Skeletal muscle tissue (tissue), 3 donors: Measurements from ENCODE around the gene LASP1NB.
A peak's percentile ranks its signal among the peaks of the same experiment; 100 is the strongest.
"Not testable (repeated sequence)": the region's sequence is repeated elsewhere in the genome, so short reads cannot be mapped to it uniquely, and the experiment has no call there.

Source experiments
- H3K27ac ChIP-seq: one replicate; pipeline ENCODE4 v1.7.0; 2013; ENCODE audit warnings: mild to moderate bottlenecking, low read depth, low read length, inconsistent platforms
- H3K27me3 ChIP-seq, 3 donors: one replicate each; pipeline ENCODE4 v1.7.0; 2013; ENCODE audit warnings: low read length in 3 of 3; ENCODE audit not compliant: control insufficient read depth in 3 of 3, insufficient read depth in 3 of 3
- H3K36me3 ChIP-seq, 3 donors: one replicate each; pipeline ENCODE4 v1.7.0; 2013; ENCODE audit warnings: low read length in 3 of 3; ENCODE audit not compliant: control insufficient read depth in 3 of 3, insufficient read depth in 3 of 3
- H3K4me1 ChIP-seq, 3 donors: one replicate each; pipeline ENCODE4 v1.7.0; 2013; ENCODE audit warnings: low read length in 3 of 3, mild to moderate bottlenecking in 3 of 3; ENCODE audit not compliant: control insufficient read depth in 3 of 3, insufficient read depth in 3 of 3
- H3K4me3 ChIP-seq, 3 donors: one replicate each; pipeline ENCODE4 v1.7.0; 2013; ENCODE audit warnings: low read length in 3 of 3
- H3K9ac ChIP-seq, 3 donors: one replicate each; pipeline ENCODE4 v1.7.0; 2013; ENCODE audit warnings: low read length in 3 of 3, mild to moderate bottlenecking in 3 of 3, moderate library complexity in 2 of 3, low read depth in 1 of 3
- H3K9me3 ChIP-seq, 3 donors: one replicate each; pipeline ENCODE4 v1.7.0; 2013; ENCODE audit warnings: low read length in 3 of 3; ENCODE audit not compliant: control insufficient read depth in 3 of 3
- donor health status: Osteomylitis.

LASP1NB gene

GRCh38 chr17:38905375-38905774, 20.0 kb upstream of the LASP1NB start:
- peaks cover 35 to 43% (median 39%) of the 10 kb centered on the region in 3 donors for H3K4me1 ChIP-seq
- H3K9me3 ChIP-seq: no peaks in the 10 kb centered on the region
- peaks cover 2 to 6% (median 4%) of the 10 kb centered on the region in 3 donors for H3K36me3 ChIP-seq
- no peak overlapping the region for H3K9ac ChIP-seq
- no peaks in the 10 kb centered on the region for H3K27me3 ChIP-seq
- no peak overlapping the region for H3K4me3 ChIP-seq
- no peak overlapping the region for H3K27ac ChIP-seq

DNA sequence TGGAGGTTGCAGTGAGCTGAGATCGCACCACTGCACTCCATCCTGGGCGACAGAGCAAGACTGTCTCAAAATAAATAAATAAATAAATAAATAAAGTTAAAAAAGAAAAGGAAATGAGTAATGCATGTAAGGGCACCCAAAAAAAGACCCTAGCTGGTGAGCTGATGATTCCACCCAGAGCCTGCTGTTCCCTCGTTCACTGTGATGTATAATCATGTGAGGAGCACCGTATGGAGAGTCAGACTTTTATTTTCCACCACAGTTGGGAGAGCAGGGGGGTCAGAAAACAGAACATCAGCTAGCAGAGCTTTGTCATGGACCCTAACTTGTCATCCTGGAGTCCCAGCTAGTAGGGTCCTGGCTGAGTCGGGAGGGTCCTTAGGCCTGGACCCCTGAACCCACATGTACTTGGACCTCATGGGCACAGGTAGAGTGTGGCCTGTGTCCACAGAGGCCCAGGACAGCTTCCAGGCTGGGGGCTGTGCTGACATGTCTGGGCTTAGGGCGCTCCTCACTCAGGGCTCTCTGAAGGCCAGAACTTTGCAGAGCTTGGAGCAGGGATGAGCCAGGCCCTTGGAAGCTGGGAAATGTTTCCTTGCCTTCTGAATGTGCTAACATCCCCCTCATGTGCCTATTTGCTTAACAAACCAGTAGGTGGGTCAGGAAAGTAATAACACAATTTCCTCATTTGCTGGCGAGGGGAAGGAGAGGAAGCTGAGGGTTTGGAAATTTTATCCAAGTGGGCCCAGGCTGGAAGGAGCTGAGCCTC, 18.8 kb upstream of the LASP1NB start:
- no peak overlapping the region for H3K27ac ChIP-seq
- peak overlapping the region in 1 of 3 donors; percentile 1 for H3K9ac ChIP-seq
- H3K9me3 ChIP-seq: no peaks in the 10 kb centered on the region
- peaks cover 2 to 9% (median 5%) of the 10 kb centered on the region in 3 donors for H3K36me3 ChIP-seq
- no peak overlapping the region for H3K4me3 ChIP-seq
- H3K27me3 ChIP-seq: no peaks in the 10 kb centered on the region
- H3K4me1 ChIP-seq: peaks cover 23 to 40% (median 33%) of the 10 kb centered on the region in 3 donors

- peaks cover 2 to 11% (median 5%) of the 10 kb centered on the region in 3 donors for H3K36me3 ChIP-seq
- peak overlapping the region; percentile 51 for H3K27ac ChIP-seq
- no peaks in the 10 kb centered on the region for H3K9me3 ChIP-seq
- peaks cover 30 to 46% (median 42%) of the 10 kb centered on the region in 3 donors for H3K4me1 ChIP-seq
- H3K27me3 ChIP-seq: no peaks in the 10 kb centered on the region
- no peak overlapping the region for H3K4me3 ChIP-seq
- H3K9ac ChIP-seq: peak overlapping the region in 2 of 3 donors; percentile 25 to 38
Measured at GRCh38 chr17:38907930-38908675, 17.3 kb upstream of the LASP1NB start.

- H3K9ac ChIP-seq: peak overlapping the region in 1 of 3 donors; percentile 25
- H3K27me3 ChIP-seq: no peaks in the 10 kb centered on the region
- H3K27ac ChIP-seq: peak overlapping the region; percentile 51
- no peaks in the 10 kb centered on the region for H3K9me3 ChIP-seq
- peaks cover 2 to 11% (median 5%) of the 10 kb centered on the region in 3 donors for H3K36me3 ChIP-seq
- H3K4me3 ChIP-seq: no peak overlapping the region
- H3K4me1 ChIP-seq: peaks cover 33 to 49% (median 42%) of the 10 kb centered on the region in 3 donors
Measured at GRCh38 chr17:38908676-38909181, 16.7 kb upstream of the LASP1NB start.

GRCh38 chr17:38910325-38910724, 15.1 kb upstream of the LASP1NB start:
- Histone ChIP-seq H3K36me3 (peaks cover 12 to 22% (median 19%) of the 10 kb centered on the region in 3 donors), H3K27me3 (no peaks in the 10 kb centered on the region), H3K4me3 (no peak overlapping the region), H3K9me3 (no peaks in the 10 kb centered on the region), H3K27ac (no peak overlapping the region), H3K9ac (no peak overlapping the region), H3K4me1 (peaks cover 33 to 54% (median 42%) of the 10 kb centered on the region in 3 donors)

DNA sequence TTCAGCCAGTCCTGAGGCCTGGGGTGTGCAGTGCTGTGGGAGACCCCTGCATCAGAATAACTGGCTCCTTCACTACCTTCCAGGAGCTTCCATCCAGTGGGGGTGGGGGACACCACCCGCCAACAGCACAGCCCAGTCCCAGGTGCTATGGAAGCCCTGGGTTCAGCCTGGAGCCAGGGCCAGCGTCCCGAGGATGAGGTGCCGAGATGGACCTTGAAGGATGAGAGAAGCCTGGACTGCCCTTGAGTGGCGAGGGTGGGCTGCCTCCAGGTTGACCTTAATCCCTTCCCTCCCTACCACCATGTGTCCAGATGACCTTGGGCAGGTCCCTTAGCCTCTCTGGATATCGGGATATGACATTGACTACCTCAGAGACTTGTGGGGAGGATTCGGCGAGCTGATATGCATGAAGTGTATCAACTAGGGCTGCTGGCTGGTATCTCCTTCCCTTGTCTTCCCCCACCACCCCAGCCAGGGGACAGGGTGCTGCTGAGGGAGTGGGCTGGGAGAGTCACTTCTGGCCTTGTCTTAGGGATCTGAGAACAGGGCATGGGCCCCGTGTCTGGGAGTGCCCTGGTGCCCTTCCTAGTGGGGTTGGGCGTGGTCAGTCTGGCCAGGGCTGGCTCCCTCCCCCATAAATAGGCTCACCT, 14.2 kb upstream of the LASP1NB start:
- Histone ChIP-seq H3K36me3 (peaks cover 17 to 27% (median 27%) of the 10 kb centered on the region in 3 donors), H3K4me1 (peaks cover 33 to 51% (median 42%) of the 10 kb centered on the region in 3 donors), H3K27ac (no peak overlapping the region)

DNA sequence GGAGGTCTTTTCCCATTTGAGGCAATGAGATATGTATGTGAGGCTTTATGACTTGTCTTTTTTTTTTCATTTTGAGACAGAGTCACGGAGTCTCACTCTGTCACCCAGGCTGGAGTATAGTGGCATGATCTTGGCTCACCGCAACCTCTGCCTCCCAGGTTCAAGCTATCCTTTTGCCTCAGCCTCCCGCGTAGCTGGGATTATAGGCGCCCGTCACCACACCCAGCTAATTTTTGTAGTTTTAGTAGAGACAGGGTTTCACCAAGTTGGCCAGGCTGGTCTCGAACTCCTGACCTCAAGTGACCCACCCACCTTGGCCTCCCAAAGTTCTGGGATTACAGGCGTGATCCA, 13.7 kb upstream of the LASP1NB start:
- H3K27me3 ChIP-seq, H3K27ac ChIP-seq, H3K9ac ChIP-seq, H3K4me3 ChIP-seq, H3K9me3 ChIP-seq: not testable (repeated sequence)
- Histone ChIP-seq H3K36me3 (peaks cover 17 to 27% (median 27%) of the 10 kb centered on the region in 3 donors), H3K4me1 (peaks cover 29 to 48% (median 39%) of the 10 kb centered on the region in 3 donors)

More for the DNA sequence above, 14.2 kb upstream of the LASP1NB start:
- H3K4me3 ChIP-seq: no peak overlapping the region
- no peaks in the 10 kb centered on the region for H3K9me3 ChIP-seq
- no peaks in the 10 kb centered on the region for H3K27me3 ChIP-seq
- H3K9ac ChIP-seq: no peak overlapping the region

- no peaks in the 10 kb centered on the region for H3K9me3 ChIP-seq
- H3K4me1 ChIP-seq: peaks cover 26 to 43% (median 33%) of the 10 kb centered on the region in 3 donors
- H3K4me3 ChIP-seq: no peak overlapping the region
- H3K9ac ChIP-seq: peak overlapping the region in 2 of 3 donors; percentile 23 to 45
- H3K27me3 ChIP-seq: no peaks in the 10 kb centered on the region
- no peak overlapping the region for H3K27ac ChIP-seq
- peaks cover 19 to 32% (median 27%) of the 10 kb centered on the region in 3 donors for H3K36me3 ChIP-seq
Measured at GRCh38 chr17:38912221-38912813, 13.1 kb upstream of the LASP1NB start.

DNA sequence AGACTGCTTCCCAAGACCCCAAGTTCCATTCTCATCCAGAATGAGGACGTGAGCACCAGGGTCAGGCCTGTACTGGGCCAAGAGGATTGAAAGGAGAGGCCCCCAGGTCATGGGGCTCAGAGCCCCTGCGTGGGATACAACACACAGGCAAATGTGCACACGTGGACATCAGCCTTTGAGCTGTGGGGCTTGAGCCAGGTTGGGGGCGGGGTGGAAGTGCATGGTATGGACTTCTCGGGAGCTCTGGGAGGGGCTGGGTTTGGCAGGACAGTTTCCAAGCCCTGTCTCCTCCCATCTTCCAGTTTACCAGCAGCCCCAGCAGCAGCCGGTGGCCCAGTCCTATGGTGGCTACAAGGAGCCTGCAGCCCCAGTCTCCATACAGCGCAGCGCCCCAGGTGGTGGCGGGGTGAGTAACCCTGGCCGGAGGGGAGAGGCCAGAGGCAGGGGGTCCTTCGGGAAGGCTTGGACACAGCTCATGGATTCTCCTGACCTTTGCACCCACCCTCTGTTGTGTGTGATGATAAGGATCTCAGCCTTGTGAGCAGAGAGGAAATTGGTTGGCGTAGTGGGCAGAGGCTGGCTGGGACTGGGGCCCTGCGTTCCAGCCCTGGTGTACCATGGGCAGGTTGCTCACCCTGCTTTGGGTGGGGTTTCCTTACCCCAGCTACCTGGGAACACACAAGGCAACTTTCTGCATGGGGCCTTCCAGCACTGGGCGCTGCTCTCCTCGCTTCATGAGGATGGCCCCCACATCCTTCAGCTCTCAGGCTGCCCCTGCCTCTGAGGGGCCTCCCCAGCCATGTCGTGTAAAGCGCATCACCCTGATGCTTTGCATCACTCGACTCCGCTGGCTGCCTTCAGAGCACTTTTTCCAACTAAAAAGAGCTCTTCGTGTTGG, 10.4 kb upstream of the LASP1NB start:
- Histone ChIP-seq H3K9ac (no peak overlapping the region), H3K27ac (no peak overlapping the region), H3K9me3 (no peaks in the 10 kb centered on the region), H3K4me3 (no peak overlapping the region), H3K4me1 (peaks cover 15 to 44% (median 30%) of the 10 kb centered on the region in 3 donors), H3K36me3 (peaks cover 27 to 47% (median 40%) of the 10 kb centered on the region in 3 donors), H3K27me3 (no peaks in the 10 kb centered on the region)
